Measurements from ENCODE around the gene WDR27. TPM values are rescaled to one million over a fixed set of nuclear protein-coding genes. Genes with fewer than 3 reads are reported as not detected.
"Not testable (repeated sequence)": the region's sequence is repeated elsewhere in the genome, so short reads cannot be mapped to it uniquely, and the experiment has no call there.

WDR27 gene
- total RNA-seq, 2 donors from 2014 or later, result 33.4 to 46.9 TPM

DNA sequence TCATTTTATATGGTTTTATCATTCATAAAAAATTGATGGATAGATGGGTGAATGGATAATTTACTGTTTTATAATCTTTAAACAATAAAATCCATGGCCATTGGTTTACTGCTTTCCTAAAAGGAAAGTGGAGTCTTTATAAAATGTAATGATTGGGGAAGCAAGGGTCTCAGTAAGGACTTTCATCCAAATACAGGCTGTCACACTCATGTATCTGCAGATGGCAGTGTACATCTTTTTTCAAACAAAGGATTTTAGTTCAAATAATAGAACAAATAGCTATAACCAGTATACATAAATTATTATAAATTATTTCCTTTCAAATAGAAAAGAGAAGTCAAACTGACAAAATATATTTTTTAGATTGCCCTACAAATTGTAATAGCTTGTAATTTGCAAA is 190.0 kb downstream of the WDR27 start:
- intact Hi-C loops (cut with DNase I, micrococcal nuclease), result not testable (repeated sequence)

DNA sequence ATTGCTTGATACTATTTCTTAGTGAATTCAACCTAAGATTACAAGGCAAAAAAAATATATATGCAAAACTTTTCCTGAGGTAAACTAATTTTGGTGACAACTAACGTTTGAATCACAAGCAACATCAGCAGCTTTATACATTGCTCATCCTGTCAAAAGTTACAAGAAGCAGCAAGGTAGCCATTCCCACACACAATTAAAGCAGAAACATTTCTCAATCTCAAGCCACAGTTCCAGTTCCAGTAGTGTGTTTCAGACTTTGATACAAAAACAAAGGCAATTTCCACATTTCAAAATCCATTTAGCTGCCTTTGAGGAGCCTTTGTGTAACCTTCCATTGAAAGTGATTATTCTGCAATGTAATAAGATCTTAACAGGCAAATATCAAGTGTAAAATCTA is 191.0 kb downstream of the WDR27 start:
- intact Hi-C loops (cut with DNase I, micrococcal nuclease), result no loop called here
- DNase-seq (no peak), ATAC-seq (no peak)

More for the DNA sequence above, 190.0 kb downstream of the WDR27 start:
- not testable (repeated sequence) for ATAC-seq, DNase-seq

DNA sequence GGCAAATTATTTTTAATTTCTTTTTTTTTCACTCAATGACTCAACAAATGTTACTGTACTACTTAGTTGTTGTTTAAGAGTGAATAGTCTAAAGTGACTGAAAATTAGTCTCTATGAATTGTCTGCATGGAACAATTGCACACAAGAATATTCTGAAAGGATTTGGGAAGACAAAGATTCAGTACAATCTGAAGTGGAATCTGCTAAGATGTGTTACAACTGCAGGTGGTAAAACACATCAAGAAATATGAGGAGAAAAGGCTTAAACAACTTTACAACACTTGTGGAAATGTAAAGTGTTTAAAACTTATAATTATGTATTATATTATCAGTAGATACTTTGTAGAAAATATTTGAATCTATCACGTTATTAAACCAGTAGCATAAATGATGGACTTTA is 193.4 kb downstream of the WDR27 start:
- ATAC-seq, result no peak
- intact Hi-C loops (cut with DNase I, micrococcal nuclease), result no loop called here
- DNase-seq, result no peak

DNA sequence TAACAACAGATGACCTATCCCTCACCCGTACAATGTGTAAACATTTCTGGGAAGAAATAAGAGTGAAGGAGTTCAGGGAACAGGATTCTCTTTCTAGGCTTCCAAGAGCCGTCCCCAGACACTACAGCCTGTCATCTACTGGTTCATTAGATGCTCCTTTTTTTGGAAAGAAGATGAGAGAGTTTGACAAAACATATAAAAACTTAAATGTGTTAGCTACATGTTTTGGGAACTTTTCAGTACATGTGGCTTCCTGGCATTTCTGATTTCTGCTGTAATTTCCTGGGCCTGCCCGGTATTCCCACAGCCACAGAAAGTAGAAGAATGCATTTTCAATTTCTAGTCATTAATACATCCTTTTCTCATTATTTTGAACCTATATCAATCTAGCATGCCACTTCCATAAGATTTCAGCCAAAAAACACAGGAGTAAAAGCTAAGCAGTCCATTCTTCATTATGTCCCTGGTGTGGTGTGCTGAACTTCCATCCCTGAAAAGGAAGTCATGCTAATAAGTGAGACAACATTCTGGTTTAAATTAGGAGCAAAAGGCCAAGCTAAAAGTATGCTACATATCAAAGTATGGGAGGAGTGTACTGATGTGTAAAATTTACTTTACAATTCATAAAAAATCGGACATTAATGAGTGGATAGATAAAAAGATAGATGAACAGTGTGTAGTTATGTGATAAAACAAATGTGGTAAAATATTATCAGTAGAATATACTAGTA is 198.2 kb downstream of the WDR27 start:
- no peak for DNase-seq
- intact Hi-C loops (cut with DNase I, micrococcal nuclease), result no loop called here
- no peak for ATAC-seq

DNA sequence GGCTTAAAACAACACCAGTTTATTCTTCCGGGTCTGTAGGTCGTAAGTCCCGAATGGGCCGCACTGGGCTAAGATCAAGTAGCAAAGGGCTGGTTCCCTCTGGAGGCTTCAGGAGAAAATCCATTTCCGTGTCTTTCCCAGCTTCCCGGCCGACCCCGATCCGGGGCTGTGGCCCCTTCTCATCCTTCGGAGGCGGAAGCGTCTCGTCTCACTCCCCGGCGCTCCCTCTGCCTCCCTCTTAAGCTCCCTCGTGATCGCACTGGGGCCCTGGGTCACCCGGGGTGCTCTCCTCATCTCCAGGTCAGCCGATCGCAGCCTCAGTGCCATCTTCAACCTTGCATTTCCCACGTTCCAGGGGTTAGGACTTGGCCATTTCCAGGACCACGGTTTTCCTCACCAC is 199.4 kb downstream of the WDR27 start:
- DNase-seq (no peak), ATAC-seq (no peak)
- intact Hi-C loops (cut with DNase I, micrococcal nuclease), result no loop called here

DNA sequence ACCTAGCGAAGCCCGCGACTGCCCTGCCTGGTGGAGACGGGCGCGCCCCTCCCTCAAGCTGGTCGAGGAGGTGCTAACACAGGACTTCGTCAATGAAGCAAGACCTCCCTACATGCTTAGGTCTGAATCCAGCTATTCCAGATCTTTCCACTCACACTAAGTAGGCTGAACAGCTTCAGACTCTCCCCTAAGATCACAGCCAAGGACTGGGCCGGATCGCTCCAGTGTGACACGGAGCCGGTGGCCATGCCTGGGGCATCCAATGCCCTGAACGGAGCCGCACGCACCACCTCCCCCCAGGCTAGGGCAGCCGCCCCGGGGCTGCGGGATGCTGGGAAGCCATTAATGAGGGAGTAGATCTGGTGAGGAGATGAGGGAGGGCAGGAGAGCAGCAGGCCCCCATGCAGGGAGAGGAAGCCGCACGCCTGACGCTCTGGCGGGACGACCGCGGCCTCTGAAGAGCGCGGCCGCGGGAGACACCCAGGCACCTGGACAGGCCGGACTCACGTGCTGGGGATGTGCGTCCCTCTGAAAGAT is 200.0 kb downstream of the WDR27 start:
- DNase-seq, result no peak
- no peak for ATAC-seq
- intact Hi-C loops (cut with DNase I, micrococcal nuclease), result no loop called here

DNA sequence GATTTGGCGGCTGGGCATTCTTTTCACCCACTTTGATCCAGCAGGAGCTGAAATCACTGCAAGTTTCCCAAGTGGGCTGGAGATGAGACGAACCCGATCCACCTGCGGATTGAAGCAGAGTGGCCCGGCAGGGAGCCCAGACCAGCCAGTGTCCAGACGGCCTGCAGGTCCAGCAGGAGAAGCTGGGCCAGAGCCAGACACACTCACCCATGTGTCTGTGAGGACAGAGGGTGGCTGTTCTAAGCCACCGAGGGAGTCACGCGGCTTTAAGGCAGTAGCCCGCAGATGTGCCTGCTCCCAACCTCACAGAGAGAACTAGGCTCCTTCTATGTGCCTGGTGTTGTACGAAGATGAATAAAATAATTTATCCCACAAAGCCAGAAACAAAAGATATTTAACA is 200.7 kb downstream of the WDR27 start:
- intact Hi-C loops (cut with DNase I, micrococcal nuclease), result no loop called here
- DNase-seq, result no peak
- ATAC-seq, result no peak

DNA sequence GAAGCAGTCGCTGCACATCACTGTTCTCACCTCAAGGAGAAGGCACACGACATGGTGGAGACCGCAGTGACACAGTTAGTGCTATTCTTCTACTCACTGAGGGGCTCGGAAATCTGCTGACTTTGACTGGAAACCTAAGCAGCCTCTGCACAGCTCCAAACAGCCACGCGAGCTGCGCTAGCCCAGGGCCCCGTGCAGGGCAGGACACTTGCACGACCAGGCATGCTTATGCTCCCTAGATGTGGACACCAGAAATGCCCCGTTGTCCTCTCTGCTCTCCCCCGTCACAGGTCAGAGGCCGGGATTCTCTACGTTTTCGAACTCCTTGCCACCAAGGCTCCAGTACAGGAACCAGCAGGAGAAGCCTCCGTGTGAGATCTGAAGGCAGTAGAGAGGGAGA is 201.1 kb downstream of the WDR27 start:
- no peak for DNase-seq
- intact Hi-C loops (cut with DNase I, micrococcal nuclease), result no loop called here
- ATAC-seq, result no peak

DNA sequence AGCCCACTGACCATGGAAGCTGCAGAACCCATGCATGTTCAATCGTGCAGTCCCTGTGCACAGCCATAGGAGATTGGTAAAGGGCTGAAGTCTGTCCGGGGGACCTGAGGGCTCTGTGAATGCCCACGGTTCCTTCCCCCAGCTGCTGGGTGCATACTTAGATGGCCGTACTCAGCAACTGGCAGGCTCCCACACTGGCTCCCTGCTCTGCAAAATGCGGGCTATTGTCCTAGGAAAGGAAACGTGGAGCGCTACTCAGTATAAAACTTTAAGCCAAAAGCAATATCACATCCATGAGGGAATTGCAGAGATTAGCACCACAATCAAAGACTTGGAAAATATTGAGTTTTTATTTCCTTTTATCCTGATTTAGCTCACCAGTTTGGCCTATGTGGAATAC is 202.0 kb downstream of the WDR27 start:
- ATAC-seq (no peak), DNase-seq (no peak)
- intact Hi-C loops (cut with DNase I, micrococcal nuclease), result no loop called here

DNA sequence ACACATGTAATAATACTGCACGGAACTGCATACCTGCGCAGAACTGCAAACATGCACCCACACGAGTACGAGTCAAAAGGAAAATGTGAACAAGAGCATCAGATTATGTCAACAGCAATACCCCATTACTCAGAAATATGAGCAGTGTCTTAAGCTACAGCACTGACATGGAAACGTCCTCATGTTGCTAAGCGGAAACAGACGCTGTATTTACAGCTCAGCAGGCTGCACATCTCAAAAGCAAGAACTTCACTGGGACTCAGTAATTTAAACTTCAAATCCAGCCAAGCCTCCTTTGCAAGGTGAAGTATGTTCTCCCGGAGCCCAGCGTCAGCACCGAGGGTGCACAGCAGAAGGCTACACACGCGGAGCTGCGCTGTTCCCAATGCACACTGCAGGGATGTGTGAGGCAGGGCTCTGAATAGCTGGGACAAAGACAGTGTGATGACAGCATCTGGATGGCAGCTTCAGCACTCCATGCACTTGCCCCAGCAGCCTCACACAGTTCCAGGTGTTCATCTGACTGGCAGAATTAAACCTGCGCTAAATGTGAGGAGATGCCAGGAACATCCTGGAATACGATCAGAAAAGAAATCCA is 202.8 kb downstream of the WDR27 start:
- intact Hi-C loops (cut with DNase I, micrococcal nuclease), result no loop called here
- ATAC-seq, result no peak
- DNase-seq, result no peak

DNA sequence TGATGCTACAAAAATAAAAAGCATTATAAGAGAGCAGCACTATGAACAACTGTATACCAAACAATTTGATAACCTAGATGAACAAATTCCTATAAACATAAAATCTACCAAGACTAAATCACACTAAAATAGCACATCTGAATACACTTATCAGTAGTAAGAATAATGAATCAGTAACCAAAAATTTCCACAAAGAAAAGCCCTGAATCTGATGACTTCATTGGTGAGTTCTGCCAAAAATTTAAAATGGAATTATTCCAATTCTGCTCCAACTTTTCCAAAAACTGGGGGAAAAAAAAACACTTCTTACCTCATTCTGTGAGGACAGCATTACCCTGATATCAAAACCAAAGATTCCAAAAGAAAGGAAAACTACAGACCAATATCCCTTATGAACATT is 206.2 kb downstream of the WDR27 start:
- intact Hi-C loops (cut with DNase I, micrococcal nuclease), result no loop called here
- DNase-seq, result no peak
- ATAC-seq, result no peak

DNA sequence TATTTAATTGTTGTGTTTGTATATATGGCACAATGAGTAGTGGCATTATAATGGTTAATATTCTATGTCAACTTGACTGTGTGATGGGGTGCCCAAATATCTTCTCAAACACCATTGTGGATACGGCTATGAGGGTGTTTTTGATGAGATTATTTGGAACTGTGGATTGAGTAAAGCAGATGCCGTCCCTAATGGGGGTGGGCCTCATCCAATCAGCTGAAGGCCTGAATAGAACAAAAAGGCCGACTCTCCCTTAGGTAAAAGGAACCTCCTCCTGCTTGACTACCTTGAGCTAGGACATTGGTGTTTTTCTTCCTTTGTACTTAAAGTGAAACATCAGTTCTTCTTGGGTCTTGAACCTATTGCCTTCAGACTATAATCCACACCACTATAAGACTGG is 207.8 kb downstream of the WDR27 start:
- DNase-seq, result no peak
- ATAC-seq, result no peak
- intact Hi-C loops (cut with DNase I, micrococcal nuclease), result no loop called here

DNA sequence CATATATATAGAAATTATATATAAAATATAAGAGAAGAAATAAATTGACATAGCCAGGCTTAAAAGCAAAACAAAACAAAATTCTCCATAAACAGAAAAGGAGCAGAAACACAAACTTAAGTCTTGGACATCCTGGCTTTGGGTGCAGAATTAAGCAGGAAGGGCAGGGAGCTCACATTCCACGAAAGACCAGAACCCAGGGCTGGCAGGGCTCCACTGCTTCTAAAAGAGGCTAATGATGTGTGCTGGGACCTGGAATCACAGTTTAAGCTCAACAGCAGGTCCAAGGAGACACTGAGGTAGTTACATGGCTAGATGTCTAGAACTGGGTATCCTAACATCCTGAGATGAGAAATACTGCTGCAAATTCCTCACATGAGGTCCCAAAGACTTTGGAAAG is 210.3 kb downstream of the WDR27 start:
- ATAC-seq (no peak), DNase-seq (no peak)
- intact Hi-C loops (cut with DNase I, micrococcal nuclease), result no loop called here

DNA sequence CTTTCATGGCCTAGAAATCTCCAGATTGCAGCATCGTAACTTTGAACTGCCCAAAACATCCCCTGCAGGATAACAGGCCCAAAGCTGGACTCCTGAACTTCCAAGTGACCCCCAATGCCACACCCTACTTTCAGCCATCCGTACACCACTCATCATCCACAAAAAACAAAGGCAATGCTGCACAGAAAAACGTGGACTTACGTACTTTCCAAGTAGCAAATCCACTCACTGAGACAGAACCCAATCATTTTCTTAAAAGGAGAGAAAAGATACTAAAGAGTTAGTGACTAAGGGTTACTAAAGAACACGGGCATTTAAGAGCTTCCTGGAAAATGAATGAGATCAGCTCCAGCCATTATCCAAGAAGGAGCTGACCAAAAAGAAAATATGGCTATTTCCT is 211.0 kb downstream of the WDR27 start:
- DNase-seq (no peak), ATAC-seq (no peak)
- intact Hi-C loops (cut with DNase I, micrococcal nuclease), result no loop called here

DNA sequence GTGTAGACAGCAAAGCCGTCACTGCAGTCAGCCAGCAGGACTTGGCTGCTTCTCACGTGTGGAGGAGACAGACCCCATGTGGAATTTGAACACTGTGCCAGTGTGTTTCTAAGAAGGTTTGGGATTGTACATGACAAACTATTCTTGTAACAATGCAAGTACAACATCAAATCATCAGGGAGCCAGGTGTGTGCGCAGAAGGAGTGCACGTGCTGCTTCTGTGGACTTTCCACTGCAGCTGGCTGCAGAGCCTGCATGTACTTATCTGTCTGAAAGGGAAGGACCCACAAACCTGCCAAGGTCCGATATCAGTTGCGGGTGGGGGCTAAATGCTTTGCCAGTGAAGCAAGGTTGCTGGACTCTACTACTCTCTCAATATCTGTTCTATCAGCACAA is 211.6 kb downstream of the WDR27 start:
- intact Hi-C loops (cut with DNase I, micrococcal nuclease), result no loop called here
- ATAC-seq (no peak), DNase-seq (no peak)

DNA sequence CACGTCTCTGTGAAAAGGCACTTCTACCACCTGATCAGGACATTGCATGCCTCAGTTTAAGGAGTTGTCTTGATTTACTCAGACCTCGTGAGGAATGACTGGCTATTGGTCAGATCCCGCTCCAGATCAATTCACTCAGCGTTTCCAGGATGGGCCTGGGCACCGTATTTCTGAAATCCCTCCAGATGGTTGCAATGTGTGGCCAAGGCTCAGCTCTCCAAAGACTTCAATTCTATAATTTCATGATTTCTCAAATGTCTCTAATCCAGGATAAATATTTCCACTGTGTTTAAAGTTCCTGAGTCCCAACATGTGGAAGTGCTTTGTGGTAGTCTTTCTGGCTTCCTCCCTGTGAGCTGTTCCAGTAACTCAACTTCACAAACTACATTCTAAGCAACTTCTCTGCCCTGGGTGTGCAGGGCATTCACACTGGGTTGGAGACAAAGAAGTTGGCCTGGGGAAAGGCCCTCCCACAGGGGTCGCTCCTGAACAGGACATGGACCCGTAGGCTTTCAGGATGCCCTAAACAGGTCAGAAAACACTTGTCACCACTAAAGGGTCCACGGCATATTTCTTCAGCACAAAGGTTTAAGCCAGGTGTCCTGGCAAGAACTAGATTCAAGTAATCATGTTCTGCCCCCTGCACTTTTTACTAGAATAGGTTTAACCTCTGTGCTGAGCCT is 212.1 kb downstream of the WDR27 start:
- DNase-seq (no peak), ATAC-seq (no peak)
- intact Hi-C loops (cut with DNase I, micrococcal nuclease), result no loop called here

DNA sequence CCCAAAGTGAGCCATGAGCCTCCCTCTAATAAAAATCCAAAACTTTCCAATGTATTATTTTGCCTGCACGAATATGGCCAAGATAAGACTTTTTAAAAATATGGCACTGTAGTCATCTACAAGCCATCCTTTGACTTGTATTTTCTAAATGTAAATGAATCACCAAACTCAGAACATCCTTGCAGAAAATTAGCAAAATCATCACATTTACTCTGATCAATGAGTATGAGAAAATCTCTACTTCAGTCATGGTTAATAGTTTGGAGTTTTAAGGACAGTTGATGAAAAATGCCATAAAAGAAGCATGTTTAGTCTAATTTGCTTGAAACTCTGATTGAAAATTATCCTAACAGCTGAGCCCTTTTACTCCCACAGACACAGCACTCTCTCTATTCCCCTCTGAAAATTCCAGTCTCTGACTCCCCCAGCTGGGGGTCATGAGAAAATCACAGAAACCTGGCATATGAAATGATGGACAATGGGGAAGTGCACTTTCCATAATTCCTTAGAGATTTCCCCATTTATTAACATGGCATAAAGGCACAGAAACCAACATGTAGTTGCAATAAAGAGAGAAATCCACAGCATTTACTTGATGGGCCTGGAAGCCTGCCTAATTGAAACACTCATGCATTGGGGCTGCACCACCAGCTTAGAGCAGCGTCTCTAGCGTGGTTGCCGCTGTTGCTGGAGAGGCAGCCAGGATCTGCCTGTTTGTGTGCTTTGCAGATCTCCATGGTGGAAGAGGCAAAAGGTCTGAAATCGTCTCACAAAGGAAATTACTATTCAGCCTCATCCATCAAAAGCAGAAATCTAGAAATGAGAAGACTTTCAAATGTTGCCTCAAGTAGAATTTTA is 214.0 kb downstream of the WDR27 start:
- ATAC-seq (no peak), DNase-seq (no peak)
- intact Hi-C loops (cut with DNase I, micrococcal nuclease), result no loop called here

DNA sequence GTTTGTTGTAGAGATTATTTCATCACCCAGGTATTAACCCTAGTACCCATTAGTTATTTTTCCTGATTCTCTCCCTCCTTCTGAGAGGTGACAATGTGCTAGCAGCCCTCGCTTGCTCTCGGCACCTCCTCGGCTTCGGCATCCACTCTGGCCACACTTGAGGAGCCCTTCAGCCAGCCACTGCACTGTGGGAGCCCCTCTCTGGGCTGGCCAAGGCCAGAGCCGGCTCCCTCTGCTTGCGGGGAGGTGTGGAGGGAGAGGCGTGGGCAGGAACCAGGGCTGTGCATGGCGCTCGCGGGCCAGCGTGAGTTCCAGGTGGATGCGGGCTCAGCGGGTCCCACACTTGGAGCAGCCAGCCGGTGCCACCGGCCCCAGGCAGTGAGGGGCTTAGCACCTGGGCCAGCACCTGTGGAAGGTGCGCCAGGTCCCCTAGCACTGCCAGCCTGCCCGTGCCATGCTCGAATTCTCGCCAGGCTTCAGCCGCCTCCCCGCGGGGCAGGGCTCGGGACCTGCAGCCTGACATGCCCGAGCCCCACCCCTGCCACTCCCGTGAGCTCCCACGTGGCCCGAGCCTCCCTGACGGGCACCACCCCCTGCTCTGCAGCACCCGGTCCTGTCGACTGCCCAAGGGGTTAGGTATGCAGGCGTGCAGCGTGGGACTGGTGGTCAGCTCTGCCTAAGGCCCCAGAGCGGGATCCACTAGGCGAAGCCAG is 221.9 kb downstream of the WDR27 start:
- intact Hi-C loops (cut with DNase I, micrococcal nuclease), result no loop called here
- DNase-seq, result no peak
- no peak for ATAC-seq

DNA sequence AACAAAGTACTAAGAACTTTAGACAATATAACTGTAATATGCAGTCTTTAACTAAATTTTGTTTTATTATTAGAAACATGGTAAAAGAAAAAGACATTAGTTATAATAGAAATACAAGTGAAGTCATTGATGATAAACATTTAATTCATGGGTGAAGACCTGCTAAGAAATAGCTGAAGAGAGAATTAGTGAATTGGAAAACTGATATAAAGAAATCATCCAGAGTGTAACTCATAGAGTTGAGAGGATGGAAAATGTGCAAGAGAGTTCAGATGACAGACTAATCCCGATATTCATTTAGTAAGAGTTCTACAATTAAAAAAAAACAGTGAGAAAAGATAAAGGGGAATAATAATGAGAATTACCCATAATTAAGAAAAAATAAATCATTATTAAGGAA is 227.5 kb downstream of the WDR27 start:
- DNase-seq, result no peak
- intact Hi-C loops (cut with DNase I, micrococcal nuclease), result no loop called here
- ATAC-seq, result no peak

Data from left colon (tissue), 2 donors.